NCI-H1105 treated with DMSO at 0.1 percent for 48 hours (cell line): ENCODE results near the gene PIK3IP1.

Experiments
- DNase-seq: peaks from one replicate; lab custom pipeline; 2025; lab: John Stamatoyannopoulos, UW

The PIK3IP1 gene

DNA sequence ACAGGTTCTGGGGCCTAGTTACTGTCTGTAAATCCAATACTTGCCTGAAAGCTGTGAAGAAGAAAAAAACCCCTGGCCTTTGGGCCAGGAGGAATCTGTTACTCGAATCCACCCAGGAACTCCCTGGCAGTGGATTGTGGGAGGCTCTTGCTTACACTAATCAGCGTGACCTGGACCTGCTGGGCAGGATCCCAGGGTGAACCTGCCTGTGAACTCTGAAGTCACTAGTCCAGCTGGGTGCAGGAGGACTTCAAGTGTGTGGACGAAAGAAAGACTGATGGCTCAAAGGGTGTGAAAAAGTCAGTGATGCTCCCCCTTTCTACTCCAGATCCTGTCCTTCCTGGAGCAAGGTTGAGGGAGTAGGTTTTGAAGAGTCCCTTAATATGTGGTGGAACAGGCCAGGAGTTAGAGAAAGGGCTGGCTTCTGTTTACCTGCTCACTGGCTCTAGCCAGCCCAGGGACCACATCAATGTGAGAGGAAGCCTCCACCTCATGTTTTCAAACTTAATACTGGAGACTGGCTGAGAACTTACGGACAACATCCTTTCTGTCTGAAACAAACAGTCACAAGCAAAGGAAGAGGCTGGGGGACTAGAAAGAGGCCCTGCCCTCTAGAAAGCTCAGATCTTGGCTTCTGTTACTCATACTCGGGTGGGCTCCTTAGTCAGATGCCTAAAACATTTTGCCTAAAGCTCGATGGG lies 13.5 kb downstream of the PIK3IP1 start:
- DNase-seq: no peak

DNA sequence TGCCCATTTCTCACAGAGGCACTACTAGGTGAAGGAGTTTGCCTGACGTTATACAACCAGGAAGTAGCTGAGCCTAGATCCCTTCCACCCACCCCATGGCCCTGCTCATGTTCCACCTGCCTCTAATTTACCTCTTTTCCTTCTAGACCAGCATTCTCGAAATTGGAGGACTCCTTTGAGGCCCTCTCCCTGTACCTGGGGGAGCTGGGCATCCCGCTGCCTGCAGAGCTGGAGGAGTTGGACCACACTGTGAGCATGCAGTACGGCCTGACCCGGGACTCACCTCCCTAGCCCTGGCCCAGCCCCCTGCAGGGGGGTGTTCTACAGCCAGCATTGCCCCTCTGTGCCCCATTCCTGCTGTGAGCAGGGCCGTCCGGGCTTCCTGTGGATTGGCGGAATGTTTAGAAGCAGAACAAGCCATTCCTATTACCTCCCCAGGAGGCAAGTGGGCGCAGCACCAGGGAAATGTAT lies 14.1 kb downstream of the PIK3IP1 start:
- no peak for DNase-seq

DNA sequence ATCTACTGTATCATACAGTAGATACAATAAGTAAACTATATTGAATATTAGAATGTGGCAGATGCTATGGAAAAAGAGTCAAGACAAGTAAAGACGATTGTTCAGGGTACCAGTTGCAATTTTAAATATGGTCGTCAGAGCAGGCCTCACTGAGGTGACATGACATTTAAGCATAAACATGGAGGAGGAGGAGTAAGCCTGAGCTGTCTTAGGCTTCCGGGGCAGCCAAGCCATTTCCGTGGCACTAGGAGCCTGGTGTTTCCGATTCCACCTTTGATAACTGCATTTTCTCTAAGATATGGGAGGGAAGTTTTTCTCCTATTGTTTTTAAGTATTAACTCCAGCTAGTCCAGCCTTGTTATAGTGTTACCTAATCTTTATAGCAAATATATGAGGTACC lies 14.5 kb downstream of the PIK3IP1 start:
- DNase-seq: no peak

DNA sequence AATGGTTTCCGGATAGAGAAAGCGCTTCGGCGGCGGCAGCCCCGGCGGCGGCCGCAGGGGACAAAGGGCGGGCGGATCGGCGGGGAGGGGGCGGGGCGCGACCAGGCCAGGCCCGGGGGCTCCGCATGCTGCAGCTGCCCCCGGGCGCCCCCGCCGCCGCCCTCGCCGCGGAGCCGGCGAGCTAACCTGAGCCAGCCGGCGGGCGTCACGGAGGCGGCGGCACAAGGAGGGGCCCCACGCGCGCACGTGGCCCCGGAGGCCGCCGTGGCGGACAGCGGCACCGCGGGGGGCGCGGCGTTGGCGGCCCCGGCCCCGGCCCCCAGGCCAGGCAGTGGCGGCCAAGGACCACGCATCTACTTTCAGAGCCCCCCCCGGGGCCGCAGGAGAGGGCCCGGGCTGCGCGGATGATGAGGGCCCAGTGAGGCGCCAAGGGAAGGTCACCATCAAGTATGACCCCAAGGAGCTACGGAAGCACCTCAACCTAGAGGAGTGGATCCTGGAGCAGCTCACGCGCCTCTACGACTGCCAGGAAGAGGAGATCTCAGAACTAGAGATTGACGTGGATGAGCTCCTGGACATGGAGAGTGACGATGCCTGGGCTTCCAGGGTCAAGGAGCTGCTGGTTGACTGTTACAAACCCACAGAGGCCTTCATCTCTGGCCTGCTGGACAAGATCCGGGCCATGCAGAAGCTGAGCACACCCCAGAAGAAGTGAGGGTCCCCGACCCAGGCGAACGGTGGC lies 15.7 kb downstream of the PIK3IP1 start:
- DNase-seq: no peak

- no peak for DNase-seq
Observed at GRCh38 chr22:31275576-31275975, 16.7 kb downstream of the PIK3IP1 start.

GRCh38 chr22:31275018-31275417 lies 17.3 kb downstream of the PIK3IP1 start:
- no peak for DNase-seq

GRCh38 chr22:31274017-31274416 lies 18.3 kb downstream of the PIK3IP1 start:
- DNase-seq: no peak

GRCh38 chr22:31272522-31273446 lies 19.5 kb downstream of the PIK3IP1 start:
- peak; percentile 22 for DNase-seq

DNA sequence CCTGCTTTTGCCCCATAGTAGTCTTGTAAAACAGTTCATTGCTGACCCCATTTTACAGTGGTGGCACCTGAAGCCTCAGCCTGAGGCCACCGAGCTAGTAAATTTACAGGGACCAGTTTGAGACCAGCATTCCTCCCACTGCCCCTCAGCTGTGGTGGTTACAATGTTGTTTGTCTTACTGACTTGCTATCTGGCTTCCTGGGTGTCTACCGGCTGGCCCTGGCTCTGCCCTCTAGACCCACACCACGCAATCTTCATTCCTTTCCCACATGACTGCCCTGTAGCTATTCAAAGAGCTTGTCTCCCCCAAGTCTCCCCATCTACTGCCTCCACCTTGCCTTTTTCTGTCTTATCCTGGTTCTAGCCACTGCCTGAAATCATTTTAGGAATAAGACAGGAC lies 20.8 kb downstream of the PIK3IP1 start:
- no peak for DNase-seq

DNA sequence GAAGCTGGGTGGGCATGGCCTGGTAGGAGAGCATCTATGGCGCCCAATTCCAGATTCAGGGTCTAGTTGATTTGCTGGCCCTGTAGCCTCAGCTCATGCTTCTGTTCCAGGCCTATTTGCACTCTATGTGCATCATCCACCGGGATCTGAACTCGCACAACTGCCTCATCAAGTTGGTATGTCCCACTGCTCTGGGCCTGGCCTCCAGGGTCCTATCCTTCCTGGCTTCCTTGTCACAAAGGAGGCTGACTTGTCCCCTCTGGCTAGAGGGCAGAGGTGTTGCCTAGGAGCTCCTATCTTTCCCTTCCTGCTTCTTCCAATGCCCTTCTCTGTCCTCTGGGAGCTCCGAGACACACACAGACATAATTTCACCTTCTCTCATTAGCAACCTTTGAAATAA lies 21.3 kb downstream of the PIK3IP1 start:
- no peak for DNase-seq

DNA sequence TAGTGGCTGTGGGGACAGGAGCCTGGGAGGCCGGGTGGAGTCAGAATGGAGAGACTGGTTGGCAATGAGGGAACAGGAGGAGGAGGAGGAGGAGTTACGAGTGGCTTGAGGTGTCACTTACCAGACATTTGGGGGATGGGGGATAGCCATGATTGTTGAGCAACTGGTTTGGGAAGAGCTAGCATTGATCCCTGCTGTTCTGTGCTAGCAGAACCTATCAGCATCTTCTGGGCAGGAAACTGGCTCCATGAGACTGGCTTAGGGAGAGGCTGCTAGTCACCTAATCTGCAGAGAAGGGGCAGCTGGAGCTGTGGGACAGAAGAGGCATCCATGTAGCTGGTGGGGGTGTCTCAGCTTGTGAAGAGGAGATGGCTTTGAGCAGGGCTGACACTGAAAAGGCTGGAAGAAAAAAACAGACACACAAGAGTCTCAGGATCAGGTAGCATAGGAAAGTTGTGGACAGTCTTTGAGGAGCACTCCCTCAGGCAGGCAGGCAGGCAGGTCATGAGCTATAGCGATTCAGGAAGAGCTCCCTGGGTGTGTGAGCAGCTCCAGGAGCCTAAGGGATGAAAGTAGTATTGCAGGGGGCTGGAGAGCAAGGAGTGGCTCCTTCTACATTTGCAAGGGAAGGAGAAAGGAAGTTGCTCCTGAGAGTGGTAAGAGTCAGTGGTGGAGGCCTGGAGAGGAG lies 22.3 kb downstream of the PIK3IP1 start:
- DNase-seq: no peak

- DNase-seq: no peak
Observed at GRCh38 chr22:31268281-31268680, 24.0 kb downstream of the PIK3IP1 start.

GRCh38 chr22:31263896-31264640 lies 28.2 kb downstream of the PIK3IP1 start:
- no peak for DNase-seq

DNA sequence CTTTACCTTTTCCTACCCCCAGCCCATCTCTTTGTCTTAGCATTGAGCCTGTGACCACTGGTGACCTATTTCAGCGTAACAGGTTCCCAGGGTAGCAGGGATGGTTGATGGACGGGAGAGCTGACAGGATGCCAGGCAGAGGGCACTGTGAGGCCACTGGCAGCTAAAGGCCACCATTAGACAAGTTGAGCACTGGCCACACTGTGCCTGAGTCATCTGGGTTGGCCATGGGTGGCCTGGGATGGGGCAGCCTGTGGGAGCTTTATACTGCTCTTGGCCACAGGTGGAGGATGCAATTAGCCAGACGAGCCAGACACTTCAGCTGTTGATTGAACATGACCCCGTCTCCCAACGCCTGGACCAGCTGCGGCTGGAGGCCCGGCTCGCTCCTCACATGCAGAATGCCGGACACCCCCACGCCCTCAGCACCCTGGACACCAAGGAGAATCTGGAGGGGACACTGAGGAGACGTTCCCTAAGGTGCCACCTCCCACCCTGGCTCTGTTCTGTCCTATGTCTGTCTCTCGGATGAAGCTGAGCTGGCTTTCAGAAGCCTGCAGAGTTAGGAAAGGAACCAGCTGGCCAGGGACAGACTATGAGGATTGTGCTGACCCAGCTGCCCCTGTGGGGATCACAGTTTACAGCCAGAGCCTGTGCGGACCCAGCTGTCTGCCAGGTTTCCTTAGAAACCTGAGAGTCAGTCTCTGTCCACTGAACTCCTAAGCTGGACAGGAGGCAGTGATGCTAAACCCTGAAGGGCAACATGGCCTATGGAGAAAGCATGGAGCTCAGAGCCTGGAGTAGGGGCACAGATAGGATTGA lies 29.8 kb downstream of the PIK3IP1 start:
- DNase-seq: no peak

GRCh38 chr22:31260474-31260856 lies 31.8 kb downstream of the PIK3IP1 start:
- no peak for DNase-seq

- DNase-seq: no peak
Observed at GRCh38 chr22:31259798-31260473, 32.4 kb downstream of the PIK3IP1 start.

- DNase-seq: peak; percentile 7
Observed at GRCh38 chr22:31253949-31254348, 38.3 kb downstream of the PIK3IP1 start.

DNA sequence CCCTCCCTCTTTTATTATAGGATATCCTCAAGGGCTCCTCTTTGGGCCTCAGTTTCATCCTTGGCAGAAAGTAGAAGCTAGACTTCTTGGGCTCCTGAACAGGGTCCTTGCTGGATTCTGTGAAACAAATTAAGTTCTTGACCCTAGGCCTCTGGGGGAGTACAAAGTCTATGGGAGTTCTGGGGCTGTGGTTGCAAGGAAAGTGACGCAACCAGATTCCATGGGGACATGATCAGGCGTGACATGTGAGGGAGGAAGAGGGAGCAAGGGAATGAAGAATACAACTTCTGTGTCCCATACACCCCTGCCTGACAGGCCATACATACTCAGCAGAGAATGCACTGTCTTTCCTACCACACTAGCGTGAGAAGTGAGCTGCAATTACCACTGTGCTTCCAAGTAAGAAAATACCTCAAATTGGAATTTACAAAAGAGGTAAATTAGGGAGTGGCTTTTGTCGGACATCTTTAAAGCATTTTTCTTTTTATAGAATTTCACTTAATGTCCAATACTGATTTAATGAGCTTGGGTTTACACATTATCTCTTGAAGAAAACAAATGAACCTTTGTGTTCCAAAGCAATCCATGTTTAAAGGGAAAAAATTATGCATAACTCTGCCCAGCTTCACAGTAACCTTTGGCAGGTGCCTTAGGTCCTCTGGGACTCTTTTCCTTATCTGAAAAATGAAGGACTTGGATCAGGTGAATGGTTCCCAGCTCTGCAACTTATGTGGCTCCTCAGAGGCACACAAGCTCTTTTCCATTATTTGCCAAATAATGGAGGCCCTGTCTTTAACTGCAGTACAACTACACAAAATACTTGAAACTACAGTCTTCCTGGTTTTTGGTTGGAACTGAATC lies 41.3 kb downstream of the PIK3IP1 start:
- DNase-seq: no peak
